Left ventricle myocardium inferior (tissue), 1 donor: Measurements from ENCODE around the gene FAM89A. TPM values are rescaled to one million over a fixed set of nuclear protein-coding genes. Genes with fewer than 3 reads are reported as not detected.
"Not testable (repeated sequence)": the region's sequence is repeated elsewhere in the genome, so short reads cannot be mapped to it uniquely, and the experiment has no call there.

Source experiments
- DNase-seq: peaks from one replicate; pipeline ENCODE4 v3.0.0-alpha.2; 2020
- H3K27ac ChIP-seq: fragments of 200-600 bp; replicated peaks from 2 replicates; pipeline ENCODE4 v1.8.0; 2021
- H3K27me3 ChIP-seq: fragments of 200-600 bp; 2 replicates; pipeline ENCODE4 v1.8.0; 2021; ENCODE audit warnings: low read depth
- H3K36me3 ChIP-seq: fragments of 200-600 bp; 2 replicates; pipeline ENCODE4 v1.8.0; 2021
- H3K4me1 ChIP-seq: fragments of 200-600 bp; 2 replicates; pipeline ENCODE4 v1.8.0; 2021
- H3K4me3 ChIP-seq: fragments of 200-600 bp; 2 replicates; pipeline ENCODE4 v1.8.0; 2021; ENCODE audit warnings: mild to moderate bottlenecking, moderate library complexity
- H3K9me3 ChIP-seq: fragments of 200-600 bp; replicated peaks from 2 replicates; pipeline ENCODE4 v1.8.0; 2021
- intact Hi-C: fragments of 100-400 bp; cut with micrococcal nuclease; formaldehyde crosslinking; loops from one replicate; pipeline ENCODE4 v1.11.0; 2022
- total RNA-seq: library from RNA; stranded (reverse); fragmentation: NEBNext Ultra II Directional; extraction: Animal tissue kit (Norgen Biotek cat#: 25700); gene quantifications from one replicate; pipeline ENCODE4 v1.2.1, GENCODE V29; 2021
- TF ChIP-seq, protein P1 (sequence below): fragments of 200-600 bp; IDR thresholded peaks from 2 replicates; pipeline ENCODE4 v1.8.0; 2021; ENCODE audit warnings: antibody characterized with exemption, mild to moderate bottlenecking, borderline replicate concordance
- donor health status: DM: no; HTN: yes; CAD: no; lungs with severe emphysema.

The FAM89A gene
- total RNA-seq, 1 donor from 2014 or later = 6.5 TPM

GRCh38 chr1:231057410-231057809 is 17.4 kb upstream of the FAM89A start:
- DNase-seq = no peak
- intact Hi-C loops = no loop called here
- peaks cover 13% of the 10 kb centered on the region for H3K9me3 ChIP-seq
- H3K27me3 ChIP-seq = peaks cover 14% of the 10 kb centered on the region
- peaks cover 17% of the 10 kb centered on the region for H3K4me1 ChIP-seq
- no peak overlapping the region for H3K27ac ChIP-seq
- TF ChIP-seq, protein P1, sequence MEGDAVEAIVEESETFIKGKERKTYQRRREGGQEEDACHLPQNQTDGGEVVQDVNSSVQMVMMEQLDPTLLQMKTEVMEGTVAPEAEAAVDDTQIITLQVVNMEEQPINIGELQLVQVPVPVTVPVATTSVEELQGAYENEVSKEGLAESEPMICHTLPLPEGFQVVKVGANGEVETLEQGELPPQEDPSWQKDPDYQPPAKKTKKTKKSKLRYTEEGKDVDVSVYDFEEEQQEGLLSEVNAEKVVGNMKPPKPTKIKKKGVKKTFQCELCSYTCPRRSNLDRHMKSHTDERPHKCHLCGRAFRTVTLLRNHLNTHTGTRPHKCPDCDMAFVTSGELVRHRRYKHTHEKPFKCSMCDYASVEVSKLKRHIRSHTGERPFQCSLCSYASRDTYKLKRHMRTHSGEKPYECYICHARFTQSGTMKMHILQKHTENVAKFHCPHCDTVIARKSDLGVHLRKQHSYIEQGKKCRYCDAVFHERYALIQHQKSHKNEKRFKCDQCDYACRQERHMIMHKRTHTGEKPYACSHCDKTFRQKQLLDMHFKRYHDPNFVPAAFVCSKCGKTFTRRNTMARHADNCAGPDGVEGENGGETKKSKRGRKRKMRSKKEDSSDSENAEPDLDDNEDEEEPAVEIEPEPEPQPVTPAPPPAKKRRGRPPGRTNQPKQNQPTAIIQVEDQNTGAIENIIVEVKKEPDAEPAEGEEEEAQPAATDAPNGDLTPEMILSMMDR = no peak
- no peaks in the 10 kb centered on the region for H3K36me3 ChIP-seq
- no peak overlapping the region for H3K4me3 ChIP-seq

- H3K27me3 ChIP-seq = peaks cover 14% of the 10 kb centered on the region
- no peak overlapping the region for H3K27ac ChIP-seq
- no peak overlapping the region for H3K4me3 ChIP-seq
These were observed 15.2 kb upstream of the FAM89A start for GRCh38 chr1:231055271-231055670.

DNA sequence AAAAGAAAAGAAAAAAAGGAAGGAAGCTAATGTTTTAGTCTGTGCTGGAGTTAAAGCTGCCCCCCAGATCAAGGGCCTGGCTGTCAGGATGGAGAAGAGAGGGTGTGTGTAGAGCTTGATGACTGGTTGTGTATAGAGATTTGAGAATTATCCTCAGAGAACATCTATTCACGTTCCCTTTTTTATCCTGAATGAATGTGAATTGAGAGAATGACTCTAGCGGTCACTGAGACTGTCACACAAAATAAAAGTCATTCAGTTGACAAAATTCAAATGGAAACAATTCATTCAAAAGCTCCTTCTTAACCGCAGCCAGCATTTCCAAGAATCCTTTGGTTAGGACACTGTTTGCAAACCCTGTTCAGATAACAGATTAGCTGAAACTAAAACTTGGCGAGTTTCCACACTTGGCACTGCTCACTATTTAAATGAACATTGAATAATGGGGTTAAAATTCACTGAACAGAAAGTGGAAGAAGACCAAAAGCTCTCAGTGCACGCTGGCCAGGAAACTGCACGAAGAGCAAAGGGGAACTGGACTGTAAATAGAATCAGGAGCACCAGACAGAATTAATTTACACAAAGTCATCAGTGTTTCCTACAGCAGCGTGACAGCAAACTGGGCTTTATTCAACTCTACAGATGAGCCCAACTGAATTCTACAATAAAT is 13.6 kb upstream of the FAM89A start:
- peak overlapping the region; percentile 59 for H3K27ac ChIP-seq
- TF ChIP-seq, protein P1 = no peak
- peak overlapping the region; percentile 32 for H3K4me3 ChIP-seq

More at GRCh38 chr1:231055271-231055670, 15.2 kb upstream of the FAM89A start:
- DNase-seq = no peak
- TF ChIP-seq, protein P1 = no peak
- Histone ChIP-seq H3K4me1 (peaks cover 17% of the 10 kb centered on the region), H3K9me3 (peaks cover 13% of the 10 kb centered on the region), H3K36me3 (no peaks in the 10 kb centered on the region)
- intact Hi-C loops = no loop called here

DNA sequence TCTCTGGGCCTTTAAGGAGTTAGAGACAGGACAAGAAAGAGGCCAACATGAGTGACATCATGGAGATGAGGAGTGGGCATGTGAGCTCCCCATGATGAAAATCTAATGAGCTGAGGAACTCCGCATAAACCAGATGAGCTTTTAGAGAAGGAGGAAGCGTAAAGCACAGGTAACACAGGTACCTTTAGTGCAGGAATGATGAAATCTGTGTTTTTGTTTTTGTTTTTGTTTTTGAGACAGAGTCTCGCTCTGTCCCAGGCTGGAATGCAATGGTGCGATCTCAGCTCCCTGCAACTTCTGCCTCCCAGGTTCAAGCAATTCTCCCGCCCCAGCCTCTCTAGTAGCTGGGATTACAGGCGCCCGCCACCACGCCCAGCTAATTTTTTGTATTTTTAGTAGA is 12.7 kb upstream of the FAM89A start:
- no peak for DNase-seq
- intact Hi-C loops = no loop called here
- H3K4me3 ChIP-seq = no peak overlapping the region
- no peaks in the 10 kb centered on the region for H3K36me3 ChIP-seq
- peaks cover 17% of the 10 kb centered on the region for H3K4me1 ChIP-seq
- H3K27ac ChIP-seq = peak overlapping the region; percentile 59
- TF ChIP-seq, protein P1 = no peak
- H3K9me3 ChIP-seq = peaks cover 13% of the 10 kb centered on the region
- peaks cover 14% of the 10 kb centered on the region for H3K27me3 ChIP-seq

More for the DNA sequence above, 13.6 kb upstream of the FAM89A start:
- Histone ChIP-seq H3K27me3 (peaks cover 15% of the 10 kb centered on the region), H3K4me1 (peaks cover 17% of the 10 kb centered on the region), H3K36me3 (no peaks in the 10 kb centered on the region), H3K9me3 (peaks cover 13% of the 10 kb centered on the region)
- intact Hi-C loops = no loop called here
- no peak for DNase-seq

DNA sequence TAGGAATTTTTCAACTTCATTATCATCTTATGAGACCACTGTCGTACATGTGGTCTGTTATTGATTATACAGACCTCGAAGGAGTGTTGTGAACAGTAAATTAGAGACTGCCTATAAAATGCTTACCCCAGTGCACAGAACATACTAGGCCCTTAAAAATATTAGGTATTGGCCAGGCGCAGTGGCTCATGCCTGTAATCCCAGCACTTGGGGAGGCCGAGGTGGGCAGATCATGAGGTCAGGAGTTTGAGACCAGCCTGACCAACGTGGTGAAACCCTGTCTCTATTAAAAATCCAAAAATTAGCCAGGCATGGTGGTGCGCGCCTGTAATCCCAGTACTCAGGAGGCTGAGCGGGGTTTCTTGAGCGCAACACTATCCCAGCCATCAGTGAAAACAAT is 10.9 kb upstream of the FAM89A start:
- intact Hi-C loops, H3K36me3 ChIP-seq, H3K27ac ChIP-seq, DNase-seq, H3K4me3 ChIP-seq: not testable (repeated sequence)
- Histone ChIP-seq H3K4me1 (peaks cover 17% of the 10 kb centered on the region), H3K27me3 (peaks cover 13% of the 10 kb centered on the region), H3K9me3 (peaks cover 13% of the 10 kb centered on the region)

- intact Hi-C loops = no loop called here
- TF ChIP-seq, protein P1 = no peak
- no peak for DNase-seq
- Histone ChIP-seq H3K9me3 (peaks cover 8% of the 10 kb centered on the region), H3K36me3 (no peaks in the 10 kb centered on the region), H3K27ac (no peak overlapping the region), H3K4me1 (peaks cover 17% of the 10 kb centered on the region), H3K27me3 (peaks cover 13% of the 10 kb centered on the region), H3K4me3 (no peak overlapping the region)
These were observed 10.3 kb upstream of the FAM89A start for GRCh38 chr1:231050395-231050794.
